Spleen (tissue), 7 donors: ENCODE data around the gene SLIT3.

Experiments used
- POLR2AphosphoS5 ChIP-seq, 3 donors: sonication (generic); formaldehyde crosslinking; IDR thresholded peaks; one replicate each; pipeline ENCODE4 v1.5.1; 2017; ENCODE audit warnings: antibody characterized with exemption in 3 of 3
- TF ChIP-seq, protein P1 (sequence below), 11 experiments: fragments of 200-600 bp in 7 of 11; fragments of 450-650 bp in 4 of 11; sonication (generic) in 4 of 11; IDR thresholded peaks in 8 of 11; conservative IDR thresholded peaks in 3 of 11; 1 replicate in 7 of 11; 2 replicates in 4 of 11; pipeline versions ENCODE4 v1.4.0 to v1.8.0; 2016 to 2021; ENCODE audit warnings: antibody characterized with exemption in 11 of 11, inconsistent platforms in 4 of 11, mild to moderate bottlenecking in 1 of 11
- donor health status: DM: no; HTN: no; CAD: no; lungs with moderate emphysema.
- donor health status: DM: no; HTN: no; CAD: no.
- donor health status: DM: no; HTN: no; CAD: no.

DNA sequence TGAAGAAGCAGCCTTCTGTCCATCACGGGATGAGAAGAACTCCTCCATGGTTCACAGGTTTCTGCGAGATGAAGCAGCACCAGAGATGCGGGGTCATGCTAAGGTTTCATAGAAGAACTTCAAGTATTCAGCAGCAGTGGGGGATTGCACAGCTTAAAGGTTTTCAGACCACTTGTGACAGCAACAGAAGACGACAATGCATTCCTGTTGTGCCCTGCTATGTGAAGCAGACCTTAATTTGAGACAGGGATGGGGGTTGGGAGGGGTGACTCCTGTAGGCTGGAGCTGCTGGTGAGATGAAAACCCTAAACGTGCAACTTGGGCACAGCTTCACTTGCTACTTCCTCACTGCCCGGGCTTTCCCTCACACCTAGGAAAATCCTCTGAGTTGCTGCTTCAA is 256.0 kb downstream of the SLIT3 start:
- TF ChIP-seq, protein P1, sequence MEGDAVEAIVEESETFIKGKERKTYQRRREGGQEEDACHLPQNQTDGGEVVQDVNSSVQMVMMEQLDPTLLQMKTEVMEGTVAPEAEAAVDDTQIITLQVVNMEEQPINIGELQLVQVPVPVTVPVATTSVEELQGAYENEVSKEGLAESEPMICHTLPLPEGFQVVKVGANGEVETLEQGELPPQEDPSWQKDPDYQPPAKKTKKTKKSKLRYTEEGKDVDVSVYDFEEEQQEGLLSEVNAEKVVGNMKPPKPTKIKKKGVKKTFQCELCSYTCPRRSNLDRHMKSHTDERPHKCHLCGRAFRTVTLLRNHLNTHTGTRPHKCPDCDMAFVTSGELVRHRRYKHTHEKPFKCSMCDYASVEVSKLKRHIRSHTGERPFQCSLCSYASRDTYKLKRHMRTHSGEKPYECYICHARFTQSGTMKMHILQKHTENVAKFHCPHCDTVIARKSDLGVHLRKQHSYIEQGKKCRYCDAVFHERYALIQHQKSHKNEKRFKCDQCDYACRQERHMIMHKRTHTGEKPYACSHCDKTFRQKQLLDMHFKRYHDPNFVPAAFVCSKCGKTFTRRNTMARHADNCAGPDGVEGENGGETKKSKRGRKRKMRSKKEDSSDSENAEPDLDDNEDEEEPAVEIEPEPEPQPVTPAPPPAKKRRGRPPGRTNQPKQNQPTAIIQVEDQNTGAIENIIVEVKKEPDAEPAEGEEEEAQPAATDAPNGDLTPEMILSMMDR (IDR thresholded peaks at IDR 0.05 in 8 of 11, conservative IDR thresholded peaks at IDR 0.05 in 3 of 11) = no peak
- no peak for TF ChIP-seq POLR2AphosphoS5 (IDR thresholded peaks at IDR 0.05)
